ENCODE data around the gene ZNF628. TPM values are rescaled to one million over a fixed set of nuclear protein-coding genes. Genes with fewer than 3 reads are reported as not detected.

Gene ZNF628
- total RNA-seq (1 to 10 TPM; 2.5 to 7.8 (median 4.3) TPM), polyA plus RNA-seq (1 to 10 TPM; 4.9 to 7.5 TPM)
- long read RNA-seq, donor 1, partial matches to known transcripts = 0 of 3 reads
- long read RNA-seq, donor 1, other reads (novel, unspliced or antisense) = 0 of 3 reads
- long read RNA-seq, donor 2, partial matches to known transcripts = 0 of 3 reads
- long read RNA-seq, donor 2, other reads (novel, unspliced or antisense) = 0 of 3 reads
- long read RNA-seq, donor 3, partial matches to known transcripts = 0 of 2 reads
- long read RNA-seq, donor 3, other reads (novel, unspliced or antisense) = 0 of 2 reads

DNA sequence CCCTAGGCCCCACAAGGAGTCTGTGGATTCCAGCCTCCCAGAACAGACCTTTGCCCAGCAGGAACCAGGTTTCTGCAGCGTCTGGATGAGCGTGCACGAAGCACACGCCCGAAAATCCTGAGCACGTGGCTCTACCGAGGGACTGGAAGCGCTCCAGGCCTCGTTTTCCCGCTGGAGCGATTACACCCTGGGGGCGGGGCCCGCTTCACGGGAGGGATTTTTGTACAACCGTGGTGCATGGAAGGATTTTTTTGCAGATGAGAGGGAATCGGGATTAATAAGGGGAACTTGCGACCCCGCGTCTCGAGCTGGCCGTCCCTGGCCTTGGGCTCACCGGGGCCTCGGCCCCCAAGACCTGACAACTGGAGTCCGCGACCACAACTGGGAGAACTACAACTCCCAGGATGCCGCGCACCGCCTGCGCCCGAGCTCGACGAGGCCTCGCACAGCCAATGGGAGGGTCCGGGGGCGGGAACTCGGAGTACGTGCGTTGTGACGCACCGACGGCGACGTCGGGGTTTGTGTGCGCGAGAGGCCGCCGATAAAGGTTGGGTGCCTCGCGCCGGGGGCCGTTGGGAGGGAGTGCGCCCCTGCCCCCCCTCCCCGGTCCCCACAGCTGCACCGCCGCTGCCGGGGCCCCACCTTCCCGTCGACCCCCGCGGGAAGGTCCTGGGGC is at the start of gene ZNF628:
Gene ZNF628 (plus strand): TSS at position 518 of the 676 bp plus-strand sequence. CDS start 3,294 bp downstream, outside the sequence.
- H3K27ac ChIP-seq = peak within 1 kb of the TSS; percentile 80 to 98 (median 92)
- H3K27me3 ChIP-seq = no peaks in the 10 kb centered on the region
- ATAC-seq = peak; percentile 96 to 98 (median 97)
- no peaks in the 10 kb centered on the region for H3K9me3 ChIP-seq
- intact Hi-C loops (cut with DNase I) = no loop called here
- H3K4me1 ChIP-seq = peaks cover 3 to 38% (median 19%) of the 10 kb centered on the region in 9 donors
- TF ChIP-seq, protein P1, sequence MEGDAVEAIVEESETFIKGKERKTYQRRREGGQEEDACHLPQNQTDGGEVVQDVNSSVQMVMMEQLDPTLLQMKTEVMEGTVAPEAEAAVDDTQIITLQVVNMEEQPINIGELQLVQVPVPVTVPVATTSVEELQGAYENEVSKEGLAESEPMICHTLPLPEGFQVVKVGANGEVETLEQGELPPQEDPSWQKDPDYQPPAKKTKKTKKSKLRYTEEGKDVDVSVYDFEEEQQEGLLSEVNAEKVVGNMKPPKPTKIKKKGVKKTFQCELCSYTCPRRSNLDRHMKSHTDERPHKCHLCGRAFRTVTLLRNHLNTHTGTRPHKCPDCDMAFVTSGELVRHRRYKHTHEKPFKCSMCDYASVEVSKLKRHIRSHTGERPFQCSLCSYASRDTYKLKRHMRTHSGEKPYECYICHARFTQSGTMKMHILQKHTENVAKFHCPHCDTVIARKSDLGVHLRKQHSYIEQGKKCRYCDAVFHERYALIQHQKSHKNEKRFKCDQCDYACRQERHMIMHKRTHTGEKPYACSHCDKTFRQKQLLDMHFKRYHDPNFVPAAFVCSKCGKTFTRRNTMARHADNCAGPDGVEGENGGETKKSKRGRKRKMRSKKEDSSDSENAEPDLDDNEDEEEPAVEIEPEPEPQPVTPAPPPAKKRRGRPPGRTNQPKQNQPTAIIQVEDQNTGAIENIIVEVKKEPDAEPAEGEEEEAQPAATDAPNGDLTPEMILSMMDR (IDR thresholded peaks at IDR 0.05) = no peak
- H3K4me3 ChIP-seq = peak within 1 kb of the TSS; percentile 39 to 71 (median 66)
- H3K36me3 ChIP-seq = peaks cover 0 to 4% (median 0%) of the 10 kb centered on the region in 9 donors
- 1% methylated on average over 53 to 61 of the region's 61 CpGs for WGBS, 2 donors
- peak; percentile 99 for DNase-seq

DNA sequence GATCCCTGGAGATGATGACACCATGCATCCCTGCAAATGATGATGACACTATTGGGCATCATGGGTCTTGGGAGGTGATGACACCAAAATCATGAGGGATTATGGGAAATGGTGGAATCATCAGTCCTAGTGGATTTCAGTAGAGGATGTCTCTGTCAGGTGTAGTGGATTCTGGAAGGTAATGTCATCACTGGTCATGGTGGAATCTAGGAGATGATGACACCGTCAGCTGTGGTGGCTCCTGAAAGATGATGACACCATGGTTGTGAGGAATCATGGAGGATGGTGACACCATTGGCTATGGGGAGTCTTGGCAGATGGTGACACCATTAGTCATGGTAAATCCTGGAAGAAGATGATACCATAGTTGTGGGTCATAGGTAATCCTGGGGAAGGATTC is 45.2 kb upstream of the ZNF628 start:
- no peaks in the 10 kb centered on the region for H3K4me1 ChIP-seq
- no peak overlapping the region for H3K4me3 ChIP-seq
- DNase-seq (no peak), ATAC-seq (no peak)
- H3K9me3 ChIP-seq = no peaks in the 10 kb centered on the region
- peaks cover 23 to 77% (median 66%) of the 10 kb centered on the region in 7 donors for H3K27me3 ChIP-seq
- no peak overlapping the region for H3K27ac ChIP-seq
- intact Hi-C loops (cut with DNase I) = no loop called here
- H3K36me3 ChIP-seq = no peaks in the 10 kb centered on the region
- WGBS, 2 donors = 78 to 91% methylated on average over 1 of the region's 1 CpG
- TF ChIP-seq, protein P1 (IDR thresholded peaks at IDR 0.05) = no peak

DNA sequence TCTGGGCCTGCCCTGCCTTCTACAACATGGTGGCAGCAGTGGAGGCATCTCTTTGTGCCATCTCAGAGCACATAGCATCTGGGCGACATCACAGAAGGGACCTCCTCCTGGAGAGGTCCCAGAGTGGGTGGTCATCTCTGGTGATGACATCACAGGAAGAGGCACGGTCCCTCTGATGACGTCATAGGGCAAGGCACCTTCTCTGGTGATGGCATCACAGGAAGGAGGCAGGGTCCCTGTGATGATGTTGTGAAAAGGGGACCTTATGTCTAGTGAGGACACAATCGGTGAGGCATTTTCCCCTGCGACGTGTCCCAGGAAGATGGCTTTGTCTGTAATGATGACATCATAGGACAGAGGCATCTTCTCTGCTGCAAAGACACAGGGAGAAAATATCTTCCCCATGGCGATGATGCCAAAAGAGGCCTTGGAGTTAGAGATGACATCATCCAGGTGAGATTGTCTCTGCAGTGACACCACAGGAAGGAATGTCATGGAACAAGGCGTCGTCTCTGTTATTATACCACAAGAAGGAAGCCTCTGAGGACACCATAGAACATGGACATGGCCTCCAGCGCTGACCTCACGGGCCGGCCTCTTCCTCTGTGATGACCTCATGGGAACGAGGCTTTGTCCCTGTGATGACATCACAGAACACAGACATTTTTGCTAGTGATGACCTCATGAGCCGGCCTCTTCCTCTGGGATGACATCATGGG is 44.0 kb upstream of the ZNF628 start:
- H3K27ac ChIP-seq = no peak overlapping the region
- H3K4me3 ChIP-seq = no peak overlapping the region
- ATAC-seq = no peak
- H3K9me3 ChIP-seq = no peaks in the 10 kb centered on the region
- WGBS, 2 donors = 87 to 88% methylated on average over 14 of the region's 14 CpGs
- H3K4me1 ChIP-seq = no peaks in the 10 kb centered on the region
- peaks cover 23 to 78% (median 70%) of the 10 kb centered on the region in 7 donors for H3K27me3 ChIP-seq
- TF ChIP-seq, protein P1 (IDR thresholded peaks at IDR 0.05) = no peak
- no peak for DNase-seq
- H3K36me3 ChIP-seq = no peaks in the 10 kb centered on the region
- intact Hi-C loops (cut with DNase I) = no loop called here

DNA sequence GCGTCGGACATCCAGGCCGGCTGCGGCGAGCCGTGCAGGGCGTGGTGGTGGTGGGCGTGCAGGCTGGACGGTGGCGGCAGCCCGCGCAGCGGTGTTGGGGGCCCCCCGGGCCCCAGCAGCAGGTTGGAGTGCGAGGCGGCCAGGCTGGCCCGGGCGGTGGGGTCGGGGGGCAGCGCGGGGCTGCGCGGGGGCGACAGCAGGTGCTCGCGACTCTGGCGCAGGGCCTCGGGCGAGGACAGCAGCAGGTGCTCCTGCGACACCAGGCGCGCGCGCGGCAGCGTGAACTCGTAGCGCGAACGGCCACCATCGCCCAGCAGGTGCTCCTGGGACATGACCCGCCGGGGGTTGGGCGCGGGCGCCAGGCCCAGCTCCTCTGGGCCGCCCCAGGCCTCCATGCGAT is 43.1 kb upstream of the ZNF628 start:
- Histone ChIP-seq H3K4me3 (no peak overlapping the region), H3K27ac (no peak overlapping the region), H3K27me3 (peaks cover 23 to 79% (median 73%) of the 10 kb centered on the region in 7 donors), H3K4me1 (no peaks in the 10 kb centered on the region), H3K36me3 (no peaks in the 10 kb centered on the region), H3K9me3 (no peaks in the 10 kb centered on the region)
- TF ChIP-seq, protein P1 (IDR thresholded peaks at IDR 0.05) = no peak
- WGBS, 2 donors = 9 to 11% methylated on average over 48 of the region's 48 CpGs
- intact Hi-C loops (cut with DNase I) = no loop called here
- ATAC-seq (peak in 1 of 8 donors; percentile 8), DNase-seq (no peak)

All from heart right ventricle (tissue), 16 donors.